GM12872 (cell line): Measurements from ENCODE around the gene RNF217.

Experiments
- CTCF ChIP-seq: IDR thresholded peaks from 3 replicates; pipeline ENCODE4 v1.5.1; 2011; ENCODE audit warnings: low read depth, mild to moderate bottlenecking, low read length, moderate library complexity; ENCODE audit not compliant: insufficient read depth

Gene RNF217

GRCh38 chr6:124937645-124938044 lies 24.6 kb upstream of the RNF217 start:
- no peak for TF ChIP-seq CTCF

- no peak for TF ChIP-seq CTCF
Measured at GRCh38 chr6:124941259-124941658, 21.0 kb upstream of the RNF217 start.

- TF ChIP-seq CTCF, result no peak
Measured at GRCh38 chr6:124943658-124944057, 18.6 kb upstream of the RNF217 start.

- no peak for TF ChIP-seq CTCF
Measured at GRCh38 chr6:124947971-124948451, 14.2 kb upstream of the RNF217 start.

- TF ChIP-seq CTCF, result no peak
Measured at GRCh38 chr6:124949706-124950105, 12.5 kb upstream of the RNF217 start.

GRCh38 chr6:124953808-124954207 lies 8.4 kb upstream of the RNF217 start:
- TF ChIP-seq CTCF, result no peak

GRCh38 chr6:124955108-124955856 lies 7.0 kb upstream of the RNF217 start:
- TF ChIP-seq CTCF, result no peak
